ENCODE measurements around the gene ATP1A4. TPM values are rescaled to one million over a fixed set of nuclear protein-coding genes. Genes with fewer than 3 reads are reported as not detected.

The ATP1A4 gene
- total RNA-seq, 2 experiments from 2014 or later: not detected

DNA sequence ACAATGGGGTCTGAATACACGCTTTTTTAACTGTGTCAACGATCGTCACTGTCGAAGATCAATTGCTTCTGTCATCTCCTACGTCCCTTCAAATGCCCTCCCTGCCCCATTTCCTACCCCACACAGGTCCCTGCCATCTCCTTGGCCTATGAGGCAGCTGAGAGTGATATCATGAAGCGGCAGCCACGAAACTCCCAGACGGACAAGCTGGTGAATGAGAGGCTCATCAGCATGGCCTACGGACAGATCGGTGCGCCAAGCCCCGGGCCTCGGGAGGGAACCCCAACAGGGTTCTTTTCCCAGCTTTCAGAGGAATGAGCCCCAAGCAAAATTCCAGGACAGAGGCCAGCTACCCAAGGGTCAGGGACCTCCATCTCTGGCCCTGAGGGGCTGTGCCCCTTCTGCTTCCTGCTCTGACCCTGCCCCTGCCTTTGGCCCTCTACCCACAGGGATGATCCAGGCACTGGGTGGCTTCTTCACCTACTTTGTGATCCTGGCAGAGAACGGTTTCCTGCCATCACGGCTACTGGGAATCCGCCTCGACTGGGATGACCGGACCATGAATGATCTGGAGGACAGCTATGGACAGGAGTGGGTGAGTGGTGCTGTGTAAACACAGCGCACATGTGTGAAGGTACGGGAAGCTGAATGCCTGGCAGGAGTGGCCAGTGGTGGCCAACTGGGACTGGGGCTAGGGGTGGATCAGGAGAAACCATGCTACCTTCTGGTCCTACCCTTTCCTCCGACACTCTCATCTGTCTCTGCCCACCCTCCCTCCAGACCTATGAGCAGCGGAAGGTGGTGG lies 15.1 kb upstream of the ATP1A4 start:
- ChIA-PET CTCF (no interaction called here), POLR2A (no interaction called here)

- POLR2A ChIA-PET: no interaction called here
- CTCF ChIA-PET: no interaction called here
These were observed 14.5 kb upstream of the ATP1A4 start for GRCh38 chr1:160136926-160137200.

DNA sequence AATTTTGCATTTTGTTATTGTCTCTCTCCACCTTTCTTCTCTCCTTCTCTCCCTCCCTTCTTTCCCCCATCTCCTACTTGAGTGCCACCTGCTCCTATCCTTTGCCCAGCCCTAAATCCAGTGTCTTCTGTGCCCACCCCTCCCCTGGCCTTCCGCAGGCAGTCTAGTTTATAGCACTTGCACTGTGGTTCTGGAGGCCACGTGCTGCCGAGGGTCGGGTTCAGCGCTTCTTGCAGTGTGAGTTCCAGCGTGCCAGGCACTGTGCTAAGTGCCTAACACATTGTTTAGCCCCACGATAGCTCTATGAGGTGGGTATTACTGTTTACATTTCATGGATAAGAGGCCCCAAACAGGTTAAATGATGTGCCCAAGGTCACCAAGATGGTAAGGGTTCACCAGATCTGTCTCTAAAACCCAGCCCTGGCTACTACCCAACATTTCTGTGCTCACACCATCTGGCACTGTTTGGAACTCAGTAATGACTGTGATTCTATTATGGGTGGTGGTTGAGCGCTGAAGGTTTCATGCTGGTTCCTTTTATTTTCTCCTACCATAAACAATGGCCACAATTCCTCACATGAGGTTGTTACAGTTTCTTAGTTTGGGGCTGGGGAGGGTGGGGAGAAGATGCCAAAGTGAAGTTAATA lies 14.1 kb upstream of the ATP1A4 start:
- CTCF ChIA-PET: no interaction called here
- POLR2A ChIA-PET: no interaction called here

DNA sequence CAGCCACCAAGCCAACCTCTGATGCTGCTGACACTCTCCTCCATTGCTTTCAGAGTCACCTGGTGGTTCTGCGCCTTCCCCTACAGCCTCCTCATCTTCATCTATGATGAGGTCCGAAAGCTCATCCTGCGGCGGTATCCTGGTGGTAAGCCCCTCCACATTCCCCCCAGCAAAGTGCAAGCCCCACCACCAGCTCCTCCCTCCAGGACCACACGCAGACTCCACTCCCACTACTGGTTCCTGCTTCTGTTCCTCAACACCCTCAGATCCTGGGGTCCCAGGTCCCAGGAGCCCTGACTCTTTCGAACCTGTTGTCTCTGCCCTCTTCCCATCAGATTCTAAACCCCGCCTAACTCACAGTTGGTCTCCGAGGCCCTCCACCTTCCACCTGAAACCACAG lies 11.6 kb upstream of the ATP1A4 start:
- POLR2A ChIA-PET: no interaction called here
- CTCF ChIA-PET: no interaction called here

DNA sequence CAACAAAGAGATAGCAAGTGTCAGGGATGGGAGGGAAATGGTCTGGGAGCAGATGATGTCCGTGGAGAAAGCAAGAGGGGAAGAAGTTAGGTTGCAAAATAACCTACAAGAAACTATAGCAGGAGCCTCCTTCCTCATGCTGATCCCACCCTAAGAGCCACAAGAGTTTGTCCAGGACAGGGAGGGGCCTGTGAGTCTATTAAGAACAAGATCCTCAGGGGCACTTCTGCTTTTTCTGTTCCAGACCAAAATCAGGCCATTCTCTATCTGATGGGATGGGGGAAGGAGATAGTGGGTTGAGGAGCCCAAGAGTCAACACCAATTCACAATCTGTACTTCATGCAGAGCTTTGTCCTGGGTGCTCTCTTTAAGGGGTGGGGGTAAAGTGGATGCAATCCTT lies 7.7 kb upstream of the ATP1A4 start:
- CTCF ChIA-PET: no interaction called here
- POLR2A ChIA-PET: no interaction called here

DNA sequence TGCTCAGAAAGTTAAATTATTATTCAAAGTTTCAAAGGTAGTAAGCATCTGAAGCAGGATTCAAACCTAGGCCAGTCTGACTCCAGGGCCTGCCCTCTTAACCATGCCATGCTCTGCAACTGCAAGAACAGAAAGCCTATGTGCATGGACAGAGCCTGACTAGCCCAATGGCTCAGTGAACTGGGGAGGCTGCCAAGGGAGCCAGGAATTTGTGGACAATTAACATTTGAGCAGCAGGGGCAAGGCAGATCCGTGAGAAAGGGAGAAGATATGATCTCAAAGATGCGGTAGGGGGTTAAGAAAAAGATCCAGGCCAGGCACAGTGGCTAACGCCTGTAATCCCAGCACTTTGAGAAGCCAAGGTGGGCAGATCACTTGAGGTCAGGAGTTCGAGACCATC lies 6.5 kb upstream of the ATP1A4 start:
- POLR2A ChIA-PET: no interaction called here

DNA sequence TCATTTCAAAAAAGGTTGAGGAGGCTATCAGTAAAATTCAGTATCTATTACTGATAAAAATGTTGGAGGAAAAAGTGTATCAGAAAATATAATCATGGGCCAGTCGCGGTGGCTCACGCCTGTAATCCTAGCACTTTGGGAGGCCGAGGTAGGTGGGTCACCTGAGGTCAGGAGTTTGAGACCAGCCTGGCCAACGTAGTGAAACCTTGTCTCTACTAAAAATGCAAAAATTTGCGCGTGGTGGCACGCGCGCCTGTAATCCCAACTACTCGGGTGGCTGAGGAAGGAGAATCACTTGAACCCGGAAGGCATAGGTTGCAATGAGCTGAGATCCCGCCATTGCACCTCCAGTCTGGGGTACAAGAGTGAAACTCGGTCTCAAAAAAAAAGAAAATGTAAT lies 5.3 kb upstream of the ATP1A4 start:
- ChIA-PET POLR2A (no interaction called here), CTCF (no interaction called here)

More for the DNA sequence above, 6.5 kb upstream of the ATP1A4 start:
- CTCF ChIA-PET: no interaction called here

DNA sequence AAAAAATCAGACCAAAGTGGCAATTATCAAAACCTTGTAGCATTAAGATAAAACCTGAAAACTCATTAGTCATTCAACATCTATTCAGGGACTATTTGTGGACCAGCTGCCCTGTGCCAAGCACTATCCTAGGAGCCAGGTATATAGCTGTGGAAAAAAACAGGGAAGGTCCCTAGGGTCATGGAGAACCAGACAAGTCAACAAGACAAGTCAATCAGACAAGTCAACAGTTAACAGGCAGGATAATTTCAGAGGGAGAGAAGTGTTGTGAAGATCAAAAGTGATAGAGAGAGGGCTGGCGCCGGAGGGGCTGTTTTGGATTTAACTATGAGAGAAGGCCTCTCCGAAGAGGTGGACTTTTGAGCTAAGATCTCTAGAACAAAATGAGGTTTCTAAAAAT lies 3.3 kb upstream of the ATP1A4 start:
- ChIA-PET POLR2A (no interaction called here), CTCF (no interaction called here)

GRCh38 chr1:160149233-160149632 lies 2.2 kb upstream of the ATP1A4 start:
- ChIA-PET CTCF (no interaction called here), POLR2A (no interaction called here)

- CTCF ChIA-PET: no interaction called here
- POLR2A ChIA-PET: no interaction called here
These were observed 1.7 kb upstream of the ATP1A4 start for GRCh38 chr1:160149716-160150115.

DNA sequence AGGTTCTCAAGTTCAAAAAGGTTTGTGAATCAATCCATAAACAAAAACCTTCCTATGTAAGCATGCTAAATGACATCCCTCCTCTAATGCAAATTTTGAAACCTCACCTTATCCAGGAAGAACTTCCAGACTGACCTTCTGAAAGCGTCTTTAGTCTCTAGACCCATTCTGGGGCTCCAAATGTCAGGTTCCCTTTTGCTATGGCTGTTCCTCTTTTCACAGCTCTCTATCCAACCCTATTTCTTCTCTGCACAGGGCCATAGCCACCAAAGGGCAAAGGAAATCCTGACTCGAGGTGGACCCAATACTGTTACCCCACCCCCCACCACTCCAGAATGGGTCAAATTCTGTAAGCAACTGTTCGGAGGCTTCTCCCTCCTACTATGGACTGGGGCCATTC lies 3.4 kb downstream of the ATP1A4 start:
- ChIA-PET POLR2A (no interaction called here), CTCF (no interaction called here)

GRCh38 chr1:160156361-160156760 lies 5.0 kb downstream of the ATP1A4 start:
- CTCF ChIA-PET: no interaction called here
- POLR2A ChIA-PET: no interaction called here

DNA sequence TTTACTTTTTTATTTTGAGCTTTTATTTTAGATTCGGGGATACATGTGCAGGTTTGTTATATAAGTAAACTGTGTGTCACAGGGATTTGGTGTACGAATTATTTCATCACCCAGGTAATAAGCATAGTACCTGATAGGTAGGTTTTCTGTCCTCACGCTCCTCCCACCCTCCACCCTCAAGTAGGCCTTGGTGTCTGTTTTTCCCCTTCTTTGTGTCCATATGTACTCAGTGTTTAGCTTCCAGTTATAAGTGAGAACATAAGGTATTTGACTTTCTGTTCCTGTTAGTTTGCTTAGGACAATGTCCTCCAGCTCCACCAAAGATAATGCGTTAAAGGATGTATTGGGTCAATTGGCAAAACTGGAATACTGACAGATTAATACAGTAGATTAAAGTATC lies 5.8 kb downstream of the ATP1A4 start:
- POLR2A ChIA-PET: no interaction called here
- CTCF ChIA-PET: no interaction called here

- ChIA-PET CTCF (no interaction called here), POLR2A (no interaction called here)
These were observed 6.6 kb downstream of the ATP1A4 start for GRCh38 chr1:160158031-160158430.

DNA sequence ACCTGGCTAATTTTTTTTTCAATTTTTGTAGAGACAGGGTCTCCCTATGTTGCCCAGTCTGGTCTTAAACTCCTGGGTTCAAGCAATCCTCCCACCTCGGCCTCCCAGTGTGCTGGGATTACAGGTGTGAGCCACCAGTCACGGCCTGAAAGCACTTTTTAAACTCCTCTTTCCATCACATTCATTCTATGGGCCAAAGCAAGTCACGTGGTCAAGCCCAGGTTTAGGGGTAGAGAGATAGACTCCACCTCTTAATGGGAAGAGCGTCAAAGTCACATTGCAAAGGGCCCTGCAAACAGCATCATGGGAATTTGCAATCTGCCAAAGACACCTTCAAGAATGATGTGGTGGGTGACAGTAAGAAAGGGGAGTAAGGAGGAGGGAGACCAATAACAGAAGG lies 7.1 kb downstream of the ATP1A4 start:
- CTCF ChIA-PET: no interaction called here

GRCh38 chr1:160159846-160160245 lies 8.4 kb downstream of the ATP1A4 start:
- POLR2A ChIA-PET: no interaction called here
- CTCF ChIA-PET: no interaction called here

More for the DNA sequence above, 7.1 kb downstream of the ATP1A4 start:
- POLR2A ChIA-PET: no interaction called here

DNA sequence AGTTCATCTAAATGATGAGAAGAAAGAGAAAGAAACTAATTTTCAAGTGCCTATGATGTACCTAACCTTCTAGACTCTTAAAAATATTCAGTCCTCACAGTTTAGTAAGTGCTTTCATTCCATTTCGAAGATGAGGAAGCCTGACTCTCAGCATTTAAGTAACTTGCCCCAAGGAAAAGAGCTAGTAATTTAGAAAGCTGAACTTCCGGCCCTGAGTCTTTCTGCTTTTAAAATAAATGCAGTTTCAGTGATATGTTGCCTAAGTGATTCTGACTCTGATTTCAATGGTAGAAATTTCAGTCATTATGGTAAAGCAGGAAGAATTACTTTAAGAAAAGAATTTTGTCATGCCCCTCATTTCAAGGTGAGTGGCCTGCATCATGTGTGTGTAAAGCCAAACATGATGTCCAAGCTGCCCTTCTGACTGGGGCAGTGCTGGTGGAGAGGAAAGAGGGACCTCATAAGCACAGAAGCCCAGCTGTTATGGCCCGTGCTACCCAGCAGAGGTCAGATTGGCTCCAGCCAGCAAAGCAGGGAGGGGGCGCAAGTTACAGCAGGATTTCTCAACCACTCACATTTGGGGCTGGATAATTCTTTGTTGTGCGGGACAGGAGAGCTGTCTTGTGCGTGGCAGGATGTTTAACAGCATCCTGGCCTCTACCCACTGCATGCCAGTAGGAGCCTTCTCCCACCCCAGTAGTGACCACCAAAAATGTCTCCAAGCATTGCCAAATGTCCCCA lies 10.7 kb downstream of the ATP1A4 start:
- CTCF ChIA-PET: interaction anchor here (0.5 to 1.9 kb wide), 2 partner anchors 76 to 1087 kb away, joined by 3 to 5 read pairs; no protein-coding TSS in a partner anchor
- POLR2A ChIA-PET: no interaction called here

- CTCF ChIA-PET: interaction anchor here (0.5 kb wide), 1 partner anchor 1086 kb away, joined by 3 read pairs; no protein-coding TSS in a partner anchor
- POLR2A ChIA-PET: no interaction called here
These were observed 11.5 kb downstream of the ATP1A4 start for GRCh38 chr1:160162931-160163330.

DNA sequence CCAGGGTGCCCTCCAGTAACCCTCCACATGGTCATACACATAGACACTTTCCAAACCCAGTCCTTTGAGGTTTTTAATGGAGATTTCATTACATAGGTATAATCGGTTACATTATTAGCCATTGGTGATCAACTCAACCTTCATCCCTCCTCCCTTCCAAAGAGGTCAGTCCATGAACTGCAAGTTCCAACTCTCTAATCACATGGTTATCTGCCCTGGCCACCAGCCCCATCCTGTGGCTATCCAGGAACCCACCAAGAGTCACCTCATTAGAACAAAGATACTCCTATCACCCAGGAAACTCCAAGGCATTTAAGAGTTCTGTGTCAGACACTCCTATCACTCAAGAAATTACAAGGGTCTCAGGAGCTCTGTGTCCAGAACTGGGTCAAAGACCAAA lies 12.2 kb downstream of the ATP1A4 start:
- POLR2A ChIA-PET: no interaction called here
- CTCF ChIA-PET: no interaction called here

- ChIA-PET POLR2A (no interaction called here), CTCF (no interaction called here)
These were observed 12.7 kb downstream of the ATP1A4 start for GRCh38 chr1:160164121-160164520.

DNA sequence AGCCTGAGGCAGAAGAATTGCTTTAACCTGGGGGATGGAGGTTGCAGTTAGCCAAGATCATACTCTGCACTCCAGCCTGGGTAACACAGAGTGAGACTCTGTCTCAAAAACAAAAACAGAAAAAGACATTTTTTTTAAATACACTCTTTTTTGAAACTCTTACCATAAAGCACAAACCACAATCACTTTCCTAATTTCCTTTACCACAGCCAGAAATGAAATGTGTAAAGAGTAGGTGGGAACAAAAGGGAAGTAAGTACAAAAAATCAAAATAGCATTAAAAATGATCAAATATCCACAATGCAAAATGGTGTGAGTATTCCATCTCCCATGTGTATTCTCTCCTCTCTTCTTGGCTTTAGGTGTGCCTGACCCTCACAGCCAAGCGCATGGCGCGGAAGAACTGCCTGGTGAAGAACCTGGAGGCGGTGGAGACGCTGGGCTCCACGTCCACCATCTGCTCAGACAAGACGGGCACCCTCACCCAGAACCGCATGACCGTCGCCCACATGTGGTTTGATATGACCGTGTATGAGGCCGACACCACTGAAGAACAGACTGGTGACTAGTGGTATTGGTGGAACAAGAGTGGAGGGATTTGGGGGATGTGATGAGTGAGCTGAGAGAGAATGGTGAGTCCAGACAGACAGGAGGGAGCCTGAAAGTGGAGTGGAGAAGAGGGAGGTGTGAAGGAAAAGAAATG lies 14.9 kb downstream of the ATP1A4 start:
- ChIA-PET CTCF (no interaction called here), POLR2A (no interaction called here)

All from activated CD8-positive, alpha-beta memory T cell treated with anti-CD3 and anti-CD28 coated beads for 36 hours (primary cell).